HG03442 (cell line): Measurements from ENCODE around the gene TEKT3.

Experiments used
- ATAC-seq: cut with Tn5 transposase; IDR thresholded peaks from one replicate; pipeline ENCODE4 v1.9.1; 2021; ENCODE audit warnings: mild to moderate bottlenecking, moderate library complexity; ENCODE audit not compliant: unreplicated experiment

TEKT3 gene

DNA sequence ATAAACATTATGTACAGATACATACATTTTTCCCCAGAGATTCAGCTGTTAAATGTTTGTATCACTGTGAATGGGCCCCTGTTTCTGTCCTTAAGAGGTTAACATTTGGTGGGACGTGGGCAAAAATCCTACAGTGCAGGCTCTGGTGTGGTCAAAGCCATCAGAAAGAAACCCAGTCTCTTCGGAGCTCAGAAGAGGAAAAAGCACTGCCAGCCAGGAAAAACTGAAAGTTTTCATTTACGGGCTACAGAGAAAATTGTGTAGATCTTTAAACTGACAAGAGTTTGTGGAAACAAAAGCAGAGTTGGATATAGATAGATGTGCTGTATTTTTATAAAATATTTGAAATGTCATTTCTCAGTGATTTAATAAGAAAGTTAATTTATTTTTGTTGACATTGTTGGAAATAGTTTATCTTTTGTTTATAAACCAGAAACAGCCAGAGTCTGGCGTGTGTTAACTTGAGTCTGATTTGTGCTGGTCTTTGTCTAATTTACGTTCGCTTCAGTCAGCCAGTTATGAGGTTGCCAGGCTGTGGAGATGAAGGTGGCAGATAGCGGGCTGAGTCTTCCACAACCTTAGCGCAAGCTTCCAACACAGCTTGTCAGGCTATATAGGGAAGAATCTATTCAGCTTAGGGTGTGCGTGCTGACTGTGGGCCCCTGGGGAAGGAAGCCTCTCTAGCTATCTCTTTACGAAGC is 9.5 kb upstream of the TEKT3 start:
- no peak for ATAC-seq

DNA sequence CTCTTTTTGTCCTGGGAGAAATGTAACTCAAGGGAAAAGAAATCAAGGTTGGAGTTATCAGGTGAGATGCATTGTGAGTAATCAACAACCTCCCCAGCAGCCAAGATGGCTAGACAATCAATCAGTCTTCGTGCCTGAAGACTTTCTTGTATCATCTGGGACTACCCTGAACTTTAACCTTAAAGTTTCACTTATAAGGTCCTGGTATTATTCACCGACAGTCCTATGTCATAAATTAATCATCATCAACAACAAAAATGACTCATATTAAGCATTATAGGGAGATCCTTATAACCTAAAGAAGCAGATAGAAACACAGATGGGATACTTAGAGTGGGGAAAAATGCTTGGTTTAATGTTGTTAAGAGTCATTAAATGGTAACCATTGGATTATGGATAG is 7.7 kb upstream of the TEKT3 start:
- ATAC-seq, result no peak

GRCh38 chr17:15348021-15348420 is 6.6 kb upstream of the TEKT3 start:
- no peak for ATAC-seq

DNA sequence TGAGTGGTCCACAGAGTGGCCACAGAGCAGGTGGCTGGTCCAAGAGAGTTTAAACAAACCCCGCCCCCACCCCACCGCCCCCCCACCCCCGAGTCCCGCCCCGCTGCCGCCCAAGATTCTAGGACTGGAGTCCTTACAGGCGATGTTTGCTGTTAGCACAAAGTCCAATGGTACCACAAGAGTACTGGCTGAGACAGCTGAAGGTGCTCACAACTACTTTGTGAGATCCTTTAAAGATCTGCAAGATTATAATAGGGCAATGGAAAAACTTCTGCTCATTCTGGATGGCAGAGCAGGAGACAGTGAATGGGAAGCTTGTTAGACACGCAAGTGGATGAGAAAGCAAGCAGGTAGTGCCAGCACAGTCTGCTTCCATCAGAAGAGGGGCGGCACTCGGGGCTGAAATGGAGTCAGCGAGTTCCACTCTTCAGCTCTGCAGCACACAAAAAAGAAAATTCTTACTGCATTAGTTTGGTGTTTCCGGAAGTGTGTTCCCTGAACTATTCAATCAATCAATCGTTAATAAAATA is 4.7 kb upstream of the TEKT3 start:
- ATAC-seq, result no peak

DNA sequence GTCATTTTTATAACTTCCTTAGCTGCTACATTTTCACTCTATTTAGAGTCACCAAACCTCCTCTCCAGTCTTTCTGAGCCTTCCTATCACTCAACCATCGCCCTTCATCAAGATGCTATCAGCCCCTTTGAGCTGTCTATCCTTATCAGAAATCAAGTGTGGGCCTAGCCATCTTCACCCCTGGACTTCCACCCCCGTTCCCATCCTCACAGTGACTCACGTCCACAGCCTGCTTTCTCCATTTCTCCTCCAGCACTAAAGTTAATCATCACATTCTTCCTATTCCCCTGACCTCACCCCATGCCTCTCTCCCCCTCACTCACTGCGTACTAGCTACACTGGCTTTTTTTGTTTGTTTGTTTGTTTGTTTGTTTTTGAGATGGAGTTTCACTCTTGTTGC is 2.4 kb upstream of the TEKT3 start:
- no peak for ATAC-seq

- ATAC-seq, result no peak
Observed at GRCh38 chr17:15342460-15342859, 1.1 kb upstream of the TEKT3 start.

DNA sequence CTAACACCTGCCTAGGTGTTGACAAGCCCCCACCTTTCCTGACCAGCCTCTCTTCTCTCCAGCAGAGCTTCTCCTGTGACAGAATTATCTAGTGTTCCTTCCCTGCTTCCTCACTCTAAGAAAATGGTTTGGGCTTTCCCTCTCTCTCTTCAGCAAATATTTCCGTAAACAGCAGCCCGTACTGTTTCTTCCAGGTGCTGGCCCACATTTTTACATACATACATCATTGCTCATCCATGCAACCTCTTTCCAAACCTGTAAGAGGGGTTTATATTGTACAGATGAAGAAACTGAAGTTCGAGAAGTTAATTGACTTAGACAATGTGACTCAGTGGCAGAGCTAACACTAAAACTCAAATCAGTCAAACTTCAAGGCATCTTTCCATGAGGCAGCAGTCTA is 569 bp upstream of the TEKT3 start:
- ATAC-seq, result no peak

DNA sequence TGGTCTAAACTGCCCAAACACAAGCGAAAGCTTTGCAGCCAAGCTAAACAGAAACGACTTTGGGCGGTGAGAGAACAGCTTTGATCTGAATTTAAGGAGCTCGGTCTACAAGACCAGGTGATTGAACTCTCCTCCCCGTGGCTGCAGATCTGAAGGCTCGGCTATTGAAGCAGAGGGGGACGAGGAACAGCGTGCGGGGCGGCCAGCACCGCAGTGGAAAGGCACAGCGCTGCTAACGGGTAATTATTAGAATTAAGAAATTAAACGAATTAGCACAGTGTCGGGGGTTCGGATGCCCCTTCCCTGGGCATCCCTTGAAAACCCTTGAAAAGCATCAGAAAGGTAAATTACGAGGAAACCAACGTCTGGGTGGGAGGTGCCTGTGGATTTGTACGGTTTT is 431 bp downstream of the TEKT3 start:
- no peak for ATAC-seq

GRCh38 chr17:15335446-15335845 is 6.0 kb downstream of the TEKT3 start:
- no peak for ATAC-seq

- no peak for ATAC-seq
Observed at GRCh38 chr17:15334266-15334665, 7.1 kb downstream of the TEKT3 start.

DNA sequence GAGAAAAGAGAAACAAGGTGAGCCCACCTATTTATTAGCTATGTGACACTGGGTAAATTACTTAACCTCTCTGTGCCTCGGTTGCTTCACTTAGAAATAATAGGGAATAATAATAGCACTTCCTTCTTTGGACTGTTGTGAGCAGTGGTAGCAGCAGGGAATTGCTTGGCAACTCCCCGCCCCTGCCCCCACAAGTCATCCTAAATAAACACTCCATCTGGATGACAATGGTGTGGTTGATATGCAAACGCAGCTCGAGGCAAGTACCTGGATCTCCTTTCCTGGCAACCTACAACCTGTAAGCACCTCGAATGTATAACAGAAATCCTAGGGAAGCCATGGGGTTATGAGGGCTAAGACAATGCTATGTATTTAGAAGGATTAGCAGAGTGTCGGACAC is 9.1 kb downstream of the TEKT3 start:
- no peak for ATAC-seq

DNA sequence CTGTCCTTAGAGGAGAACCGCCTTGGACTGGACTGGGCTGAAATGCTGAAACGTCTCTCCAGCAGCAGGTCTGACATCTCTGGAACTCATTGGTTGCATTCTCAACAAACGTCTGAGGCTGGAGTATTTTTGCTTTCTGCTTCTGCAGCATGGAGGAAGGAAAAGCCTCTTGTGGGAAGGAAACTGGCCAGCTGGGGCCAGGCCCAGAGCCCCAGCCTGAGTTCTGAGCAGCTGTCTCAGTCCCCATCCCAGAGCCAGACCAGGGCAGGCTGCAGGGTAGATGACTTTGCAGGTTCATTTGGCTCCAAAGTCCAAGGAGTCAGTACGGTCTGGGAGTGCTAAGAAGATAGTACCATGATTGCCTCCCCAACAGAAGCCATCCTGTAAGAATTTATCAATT is 18.3 kb downstream of the TEKT3 start:
- ATAC-seq, result no peak

DNA sequence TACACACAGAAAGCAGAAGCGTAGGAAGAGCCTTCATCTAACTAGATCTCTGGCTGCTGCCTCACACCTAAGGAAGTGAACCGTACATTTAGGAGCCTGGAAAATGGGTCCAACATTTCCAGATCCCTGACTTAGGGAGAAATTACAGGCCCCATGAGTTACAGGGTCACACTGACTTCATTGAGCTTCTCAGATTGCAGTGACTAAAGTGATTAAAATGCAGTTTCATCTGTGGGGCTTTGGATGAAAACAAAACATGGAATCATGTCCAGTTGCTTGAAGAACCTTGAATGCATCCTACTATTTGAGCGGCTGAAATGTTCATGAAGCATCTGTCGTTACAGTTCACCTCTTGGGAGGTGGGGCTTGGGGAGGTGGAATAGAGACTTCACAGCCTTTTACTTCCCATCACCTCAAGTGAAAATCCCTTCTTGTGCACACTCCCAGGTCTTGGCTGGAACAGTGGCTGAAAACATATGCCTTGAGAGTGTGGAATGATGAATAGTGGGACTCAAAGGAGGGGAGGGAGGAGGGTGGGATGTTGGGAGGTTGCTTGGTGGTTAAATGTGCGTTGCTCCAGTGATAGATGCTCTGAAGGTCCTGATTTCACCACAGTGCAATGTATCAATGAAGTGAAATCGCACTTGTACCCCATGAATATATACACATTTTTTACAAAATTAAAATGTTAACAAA is 19.7 kb downstream of the TEKT3 start:
- no peak for ATAC-seq

DNA sequence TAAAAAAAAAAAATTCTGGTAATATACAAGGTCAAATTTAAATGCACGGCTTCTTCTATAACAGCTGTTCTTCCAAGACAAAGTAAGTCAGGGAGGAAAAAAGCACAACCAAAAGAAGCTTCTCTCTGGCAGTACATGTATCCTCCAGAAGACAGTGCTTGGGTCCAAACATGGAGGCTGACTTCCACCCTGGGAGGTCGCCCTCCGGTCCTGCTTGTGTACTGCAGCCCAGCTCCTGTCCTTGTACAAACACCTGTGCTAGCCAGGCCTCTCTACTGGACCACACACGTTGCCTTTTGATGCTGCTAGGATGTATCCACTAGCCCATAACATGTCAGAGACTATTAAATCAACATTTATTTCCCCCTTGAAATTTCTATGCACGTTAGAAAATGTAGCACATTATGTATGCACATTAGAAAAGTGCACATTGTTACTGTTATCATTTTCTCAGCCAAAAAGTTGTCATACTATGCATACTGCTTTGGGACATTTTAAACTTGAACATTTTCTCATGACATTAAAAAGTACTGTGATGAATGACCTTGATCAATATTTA is 21.9 kb downstream of the TEKT3 start:
- ATAC-seq, result no peak

DNA sequence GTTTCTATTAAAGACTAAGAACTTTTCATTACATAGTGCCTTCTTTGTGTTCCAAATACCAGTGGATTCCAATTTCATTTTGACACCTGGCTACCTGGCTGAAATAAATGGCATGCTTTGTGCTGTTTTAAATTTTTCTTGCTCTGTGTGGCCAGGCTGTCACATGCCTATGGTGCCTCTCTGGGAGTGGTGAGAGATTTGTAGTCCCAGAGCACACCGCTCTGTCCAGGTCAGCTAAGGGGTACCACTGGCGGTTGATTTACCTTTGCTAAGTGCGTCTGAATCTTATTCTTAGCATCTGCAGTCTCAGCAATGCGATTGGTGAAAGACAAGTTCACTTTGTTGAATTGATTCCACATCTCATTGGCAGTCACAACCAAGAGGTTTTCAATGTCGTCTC is 29.4 kb downstream of the TEKT3 start:
- no peak for ATAC-seq

GRCh38 chr17:15309793-15310192 is 31.6 kb downstream of the TEKT3 start:
- no peak for ATAC-seq

DNA sequence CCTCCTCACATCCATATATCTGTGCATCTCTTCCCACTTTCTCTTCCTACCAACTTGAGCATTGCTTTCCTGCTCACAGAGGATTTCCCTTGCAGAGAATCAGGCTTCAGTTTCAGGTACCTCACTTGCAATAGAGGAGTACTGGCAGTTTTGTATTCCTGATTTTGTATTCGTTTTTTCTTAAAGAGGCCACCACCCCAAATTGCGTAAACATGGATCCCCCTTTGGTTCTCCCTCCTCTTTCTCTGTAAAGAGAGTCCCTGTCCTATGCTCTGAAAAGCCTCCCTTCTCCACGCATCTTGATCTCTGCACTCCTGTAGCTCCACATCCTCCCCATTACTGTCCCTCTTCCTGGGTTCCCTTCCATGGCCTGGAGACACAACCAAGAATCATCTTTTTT is 32.2 kb downstream of the TEKT3 start:
- ATAC-seq, result no peak

DNA sequence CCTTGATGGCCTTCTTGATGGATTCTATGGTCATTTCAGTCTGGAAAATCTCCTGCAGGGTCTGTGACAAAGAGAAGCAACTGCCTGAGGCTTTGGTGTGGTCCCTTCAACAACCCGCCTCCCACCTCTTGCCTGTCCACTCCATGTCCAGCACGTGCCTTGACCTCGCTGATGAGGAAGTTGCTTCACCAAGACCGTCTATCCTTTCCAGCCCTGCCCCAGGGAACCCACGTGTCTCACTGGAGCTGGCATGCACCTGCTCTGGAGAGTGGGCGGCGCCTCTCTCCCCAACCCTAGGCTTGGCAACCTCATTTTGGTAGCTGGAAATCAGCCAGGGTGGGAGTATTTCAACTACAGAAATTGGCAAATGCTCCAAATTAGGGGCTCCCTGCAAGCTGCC is 32.6 kb downstream of the TEKT3 start:
- ATAC-seq, result no peak

- no peak for ATAC-seq
Observed at GRCh38 chr17:15307710-15308111, 33.7 kb downstream of the TEKT3 start.

GRCh38 chr17:15303851-15304250 is 37.5 kb downstream of the TEKT3 start:
- no peak for ATAC-seq

- no peak for ATAC-seq
Observed at GRCh38 chr17:15303268-15303667, 38.1 kb downstream of the TEKT3 start.

- ATAC-seq, result no peak
Observed at GRCh38 chr17:15301845-15302244, 39.6 kb downstream of the TEKT3 start.
